Neural progenitor cell (in vitro differentiated cells): ENCODE results near the gene CDKL4.

ENCODE experiments used
- CTCF ChIP-seq: fragments of 200-600 bp; sonication (generic); IDR thresholded peaks from 2 replicates; pipeline ENCODE4 v1.5.1; 2017; ENCODE audit warnings: antibody characterized with exemption, mild to moderate bottlenecking
- EZH2 ChIP-seq: fragments of 200-600 bp; sonication (generic); IDR thresholded peaks from 2 replicates; pipeline ENCODE4 v1.6.1; 2017; ENCODE audit warnings: antibody characterized with exemption, mild to moderate bottlenecking, moderate library complexity

DNA sequence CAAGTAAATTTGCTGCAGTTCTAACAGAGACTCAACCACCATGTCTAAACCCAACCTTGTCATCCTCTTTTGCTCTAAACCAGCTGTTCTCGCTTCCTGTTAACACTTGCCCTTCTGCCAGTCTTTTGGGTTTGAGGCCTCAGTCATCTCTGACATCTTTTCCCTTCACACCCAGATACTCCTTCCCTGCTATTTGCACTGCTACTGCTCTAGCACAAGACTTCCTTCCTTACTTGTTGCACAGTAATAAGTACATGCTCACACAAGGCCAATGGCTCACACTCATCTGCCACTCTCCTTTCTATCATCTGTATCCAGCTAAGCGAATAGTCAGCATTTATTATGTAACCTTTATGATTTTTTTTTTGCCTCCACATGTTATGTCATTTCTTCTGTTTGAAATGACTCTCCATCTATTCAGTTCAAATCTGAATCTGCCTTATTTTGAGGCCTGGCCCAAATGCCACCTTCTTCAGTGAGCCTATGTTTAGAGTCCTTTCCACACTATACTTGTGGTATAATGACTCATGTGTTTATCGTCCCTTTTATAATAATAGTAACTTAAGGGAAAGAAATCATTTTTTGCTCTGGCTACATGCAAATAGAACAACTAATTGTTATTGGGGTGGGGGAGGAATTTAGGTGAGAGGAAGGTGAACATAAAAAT is 22.5 kb upstream of the CDKL4 start:
- TF ChIP-seq EZH2, result no peak
- TF ChIP-seq CTCF, result no peak
